C4-2B (cell line): ENCODE results near the gene MAFF.

Experiments used
- ZFX ChIP-seq: fragments of 450-650 bp; IDR thresholded peaks from 2 replicates; pipeline ENCODE4 v1.6.1; 2017
- TF ChIP-seq, protein P1 (sequence below): fragments of 450-650 bp; conservative IDR thresholded peaks from 2 replicates; pipeline ENCODE4 v1.5.1; 2017; ENCODE audit warnings: mild to moderate bottlenecking

- TF ChIP-seq, protein P1, sequence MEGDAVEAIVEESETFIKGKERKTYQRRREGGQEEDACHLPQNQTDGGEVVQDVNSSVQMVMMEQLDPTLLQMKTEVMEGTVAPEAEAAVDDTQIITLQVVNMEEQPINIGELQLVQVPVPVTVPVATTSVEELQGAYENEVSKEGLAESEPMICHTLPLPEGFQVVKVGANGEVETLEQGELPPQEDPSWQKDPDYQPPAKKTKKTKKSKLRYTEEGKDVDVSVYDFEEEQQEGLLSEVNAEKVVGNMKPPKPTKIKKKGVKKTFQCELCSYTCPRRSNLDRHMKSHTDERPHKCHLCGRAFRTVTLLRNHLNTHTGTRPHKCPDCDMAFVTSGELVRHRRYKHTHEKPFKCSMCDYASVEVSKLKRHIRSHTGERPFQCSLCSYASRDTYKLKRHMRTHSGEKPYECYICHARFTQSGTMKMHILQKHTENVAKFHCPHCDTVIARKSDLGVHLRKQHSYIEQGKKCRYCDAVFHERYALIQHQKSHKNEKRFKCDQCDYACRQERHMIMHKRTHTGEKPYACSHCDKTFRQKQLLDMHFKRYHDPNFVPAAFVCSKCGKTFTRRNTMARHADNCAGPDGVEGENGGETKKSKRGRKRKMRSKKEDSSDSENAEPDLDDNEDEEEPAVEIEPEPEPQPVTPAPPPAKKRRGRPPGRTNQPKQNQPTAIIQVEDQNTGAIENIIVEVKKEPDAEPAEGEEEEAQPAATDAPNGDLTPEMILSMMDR, result no peak
- no peak for TF ChIP-seq ZFX
These were observed 9.8 kb downstream of the MAFF start for GRCh38 chr22:38211556-38211955.
